HPDE6-E6E7 (cell line): ENCODE measurements around the gene OOSP4A.
A peak's percentile ranks its signal among the peaks of the same experiment; 100 is the strongest.

Experiments
- DNase-seq: peaks from one replicate; pipeline ENCODE4 v3.0.0; 2011; ENCODE audit warnings: missing footprints; ENCODE audit errors: extremely low spot score

The OOSP4A gene

GRCh38 chr11:59963733-59964132 is at the start of gene OOSP4A:
Gene OOSP4A, plus strand, starts transcription at chr11:59964033. Its CDS starts 0 bp downstream, at chr11:59964033.
- DNase-seq = no peak

DNA sequence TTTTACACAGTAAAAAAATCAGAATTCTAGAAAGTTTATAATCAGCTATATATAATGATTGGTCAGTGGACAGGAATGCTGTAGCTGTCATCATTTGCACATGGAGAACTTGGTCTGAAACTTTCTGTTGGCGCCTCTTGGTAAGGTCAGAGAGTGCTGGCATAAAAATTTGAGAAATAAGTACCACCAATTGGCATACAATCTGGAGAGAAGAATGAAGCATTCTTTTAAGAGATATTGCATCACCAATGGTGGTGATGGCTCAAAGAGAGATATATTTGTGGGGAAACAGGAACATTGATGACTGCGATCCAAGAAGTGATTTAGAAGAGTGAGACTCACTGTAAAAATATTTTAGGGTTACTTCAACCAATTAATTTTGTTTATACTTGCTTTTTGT is 45.4 kb upstream of the OOSP4A start:
- DNase-seq = no peak

- DNase-seq = peak; percentile 16
Observed at GRCh38 chr11:59918987-59919589, 44.7 kb upstream of the OOSP4A start.

GRCh38 chr11:59923813-59924212 is 40.0 kb upstream of the OOSP4A start:
- DNase-seq = no peak

DNA sequence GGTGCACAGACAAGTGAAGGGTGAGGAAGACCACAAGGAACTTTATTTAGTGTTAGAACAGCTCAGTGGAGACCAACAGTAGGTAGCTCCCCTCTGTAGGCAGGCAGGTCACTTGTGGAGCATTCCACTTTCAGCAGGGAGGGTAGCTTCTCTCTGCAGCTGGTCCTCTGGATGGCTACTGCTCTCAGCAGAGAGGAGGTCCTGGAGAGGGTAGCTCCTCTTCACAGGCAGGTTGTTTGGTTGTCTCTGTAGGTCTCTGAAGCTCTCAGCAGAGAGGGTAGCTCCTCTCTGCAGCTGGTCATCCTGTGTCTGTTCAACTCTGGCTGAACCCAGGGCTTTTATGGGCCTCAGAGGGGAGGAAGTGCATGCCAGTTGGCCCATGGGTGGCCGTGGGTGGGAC is 32.1 kb upstream of the OOSP4A start:
- no peak for DNase-seq

- DNase-seq = no peak
Observed at GRCh38 chr11:59938132-59938531, 25.7 kb upstream of the OOSP4A start, which contains the start of gene OOSP1. Gene OOSP1, plus strand, starts transcription at chr11:59938432. Its CDS starts 23 bp downstream, at chr11:59938455.

- no peak for DNase-seq
Observed at GRCh38 chr11:59938718-59939117, 25.1 kb upstream of the OOSP4A start.

DNA sequence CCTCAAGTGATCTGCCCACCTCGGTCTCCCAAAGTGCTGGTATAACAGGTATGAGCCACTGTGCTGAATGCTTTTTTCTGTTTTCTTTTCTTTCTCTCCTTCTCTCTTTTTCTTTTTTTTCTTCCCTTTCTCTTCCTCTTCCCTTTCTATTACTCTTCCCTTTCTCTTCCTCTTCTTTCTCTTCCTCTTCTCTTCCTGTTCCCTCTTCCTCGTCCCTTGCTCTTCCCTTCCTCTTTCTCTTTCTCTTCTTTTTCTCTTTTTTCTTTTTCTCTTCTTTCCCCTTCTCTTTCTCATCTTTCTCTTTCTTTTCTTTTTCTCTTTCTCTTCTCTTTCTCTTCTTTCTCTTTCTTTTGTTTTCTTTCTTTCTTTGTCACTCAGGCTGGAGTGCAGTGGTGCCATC is 24.4 kb upstream of the OOSP4A start:
- DNase-seq = no peak

- no peak for DNase-seq
Observed at GRCh38 chr11:59941091-59941490, 22.7 kb upstream of the OOSP4A start.

GRCh38 chr11:59943997-59944714 is 19.7 kb upstream of the OOSP4A start:
- no peak for DNase-seq

- no peak for DNase-seq
Observed at GRCh38 chr11:59944720-59945119, 19.1 kb upstream of the OOSP4A start.

DNA sequence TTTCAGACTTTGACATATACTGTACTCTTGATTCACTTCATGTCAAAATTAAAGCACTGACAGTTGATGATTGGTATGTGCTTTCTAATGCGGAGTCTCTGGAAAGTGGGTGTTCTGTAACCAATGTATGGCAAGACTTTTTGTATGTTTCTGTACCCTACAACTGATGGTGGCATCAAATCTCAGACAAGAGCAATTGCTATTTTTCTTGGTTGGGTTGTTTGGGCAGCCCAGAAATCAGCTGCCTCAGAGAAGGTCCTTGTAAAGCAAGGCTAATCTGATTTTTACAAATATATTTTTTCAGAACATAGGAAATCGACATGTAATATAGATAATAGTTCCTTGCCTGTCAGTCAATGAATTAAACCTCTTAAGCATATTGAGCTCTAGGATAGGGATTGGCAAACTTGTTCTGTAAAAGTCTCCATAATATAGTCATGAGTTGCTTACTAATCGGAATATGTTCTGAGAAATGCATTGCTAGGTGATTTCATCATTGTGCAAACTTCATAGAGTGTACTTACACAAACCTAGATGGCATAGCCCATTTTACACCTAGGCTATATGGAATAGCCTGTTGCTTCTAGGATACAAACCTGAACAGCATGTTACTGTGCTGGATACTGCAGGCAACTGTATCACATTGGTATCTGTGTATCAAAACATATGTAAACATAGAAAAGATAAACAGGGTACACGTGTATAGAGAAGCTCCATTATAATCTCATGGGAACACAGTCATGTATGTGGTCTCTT is 10.2 kb upstream of the OOSP4A start:
- no peak for DNase-seq

GRCh38 chr11:59954219-59954847 is 9.5 kb upstream of the OOSP4A start:
- no peak for DNase-seq

- DNase-seq = no peak
Observed at GRCh38 chr11:59957094-59957493, 6.7 kb upstream of the OOSP4A start.

DNA sequence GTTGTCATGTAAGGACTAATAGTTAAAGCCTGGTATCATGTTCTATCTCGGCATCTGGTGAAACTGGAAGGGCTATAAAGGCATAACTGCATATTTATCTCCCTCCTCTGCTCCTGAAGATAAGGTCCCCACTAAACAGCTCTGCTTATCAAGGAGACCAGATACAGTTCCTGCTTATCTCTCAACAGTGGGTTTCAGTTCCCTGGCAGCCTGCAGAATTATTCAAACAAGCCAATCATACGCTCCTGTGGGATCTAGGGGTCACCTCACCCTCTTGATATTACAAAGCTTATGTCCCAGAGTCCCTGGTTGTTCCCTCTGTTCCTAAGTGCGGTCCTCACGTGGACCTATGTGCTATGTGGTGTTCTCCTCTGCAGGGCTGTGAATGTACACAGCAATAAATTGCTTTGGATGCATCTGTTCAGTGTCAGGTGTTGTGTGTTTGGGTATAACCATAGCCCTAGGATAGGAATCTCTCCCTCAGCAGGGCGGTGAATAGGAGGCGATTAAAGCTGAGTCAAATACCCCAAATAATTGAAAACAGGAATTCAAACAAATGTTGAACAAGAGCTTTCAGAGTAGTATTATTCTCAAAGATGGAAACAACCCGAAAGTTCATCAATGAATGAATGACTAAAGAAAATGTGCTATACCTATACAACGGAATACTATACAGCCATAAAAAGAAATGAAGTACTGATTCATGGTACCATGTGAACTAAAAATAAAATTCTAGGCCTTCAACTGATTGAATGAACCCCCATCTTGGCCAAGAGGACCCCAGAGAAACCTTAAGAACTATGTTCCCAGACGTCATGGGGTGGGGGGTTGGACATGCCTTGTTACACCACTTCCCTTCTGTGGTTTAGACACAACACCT is 3.1 kb upstream of the OOSP4A start:
- no peak for DNase-seq

- DNase-seq = no peak
Observed at GRCh38 chr11:59962107-59962482, 1.7 kb upstream of the OOSP4A start.

- no peak for DNase-seq
Observed at GRCh38 chr11:59965424-59965823, 1.6 kb downstream of the OOSP4A start.

DNA sequence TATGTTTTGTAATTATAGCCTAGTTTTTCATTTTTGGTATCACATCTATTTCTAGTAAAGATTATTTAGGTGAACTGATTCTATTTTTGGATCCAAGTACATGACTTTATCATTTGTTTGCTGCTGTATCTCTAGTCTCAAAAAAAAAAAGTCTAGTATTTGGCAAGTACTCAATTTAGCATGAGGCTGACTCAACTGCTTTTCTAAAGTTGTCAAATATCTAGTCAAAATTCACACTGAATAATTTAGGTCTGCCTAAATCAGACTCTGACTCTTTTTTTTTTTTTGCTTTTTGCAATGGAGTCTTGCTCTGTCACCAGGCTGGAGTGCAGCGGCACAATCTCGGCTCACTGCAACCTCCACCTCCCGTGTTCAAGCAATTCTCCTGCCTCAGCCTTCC is 2.4 kb downstream of the OOSP4A start:
- no peak for DNase-seq

DNA sequence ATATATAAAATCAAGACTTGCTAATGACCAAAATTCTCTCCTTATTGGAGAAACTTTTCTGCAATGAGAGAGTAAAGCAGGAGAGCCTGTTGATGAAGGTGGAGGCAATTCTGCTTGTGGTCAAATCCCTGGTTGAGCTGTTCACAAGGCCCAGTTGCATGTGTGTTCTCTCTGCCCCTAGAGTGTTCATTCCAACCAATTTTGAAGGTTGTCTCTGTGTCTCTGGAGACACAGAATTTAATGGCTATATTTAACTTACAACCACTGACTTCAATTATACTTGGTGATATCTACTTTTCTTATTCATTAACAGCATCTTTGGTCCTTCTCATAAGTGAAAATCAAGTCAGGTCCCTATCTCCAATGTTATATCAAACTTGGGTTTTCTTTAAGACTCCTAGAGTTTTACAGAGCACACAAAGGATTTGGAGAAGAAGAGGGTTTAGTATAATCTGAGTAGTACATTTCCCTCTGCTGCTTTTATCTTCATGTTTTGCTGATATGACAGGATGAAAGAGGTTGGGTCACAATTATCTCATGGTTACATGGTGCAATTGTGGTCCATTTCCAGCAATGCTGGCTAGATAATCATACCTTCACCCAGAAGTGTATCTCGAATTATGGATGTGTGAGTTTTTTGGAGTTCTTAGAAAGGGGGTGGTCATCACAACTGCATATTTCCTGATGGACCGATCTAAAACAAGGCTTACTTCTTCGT is 4.0 kb downstream of the OOSP4A start:
- no peak for DNase-seq

DNA sequence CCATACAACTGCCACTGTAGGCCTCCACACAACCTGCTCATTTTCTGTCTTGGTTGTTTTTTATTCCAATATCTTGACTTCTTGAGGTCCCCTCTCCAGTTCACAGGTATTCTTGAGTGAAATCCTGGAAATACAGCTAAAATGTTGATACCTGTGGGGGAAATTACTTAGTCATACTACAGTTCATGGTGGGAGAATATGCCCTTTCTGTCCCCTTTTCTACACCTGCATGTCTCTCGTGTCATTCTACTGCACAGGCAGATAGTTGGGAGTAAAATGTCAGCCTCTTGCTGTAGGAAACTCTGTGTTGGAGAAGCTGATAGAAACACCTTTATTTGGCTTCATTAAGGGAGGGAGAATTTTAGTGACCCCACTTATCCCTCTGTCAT is 4.6 kb downstream of the OOSP4A start:
- no peak for DNase-seq

- no peak for DNase-seq
Observed at GRCh38 chr11:59973097-59973496, 9.3 kb downstream of the OOSP4A start.
